ENCODE results near the gene CPVL. TPM values are rescaled to one million over a fixed set of nuclear protein-coding genes. Genes with fewer than 3 reads are reported as not detected.

CPVL gene
- total and polyA plus RNA-seq, 2 of the 4 experiments (the other 2 are of a cell fraction), result not detected

DNA sequence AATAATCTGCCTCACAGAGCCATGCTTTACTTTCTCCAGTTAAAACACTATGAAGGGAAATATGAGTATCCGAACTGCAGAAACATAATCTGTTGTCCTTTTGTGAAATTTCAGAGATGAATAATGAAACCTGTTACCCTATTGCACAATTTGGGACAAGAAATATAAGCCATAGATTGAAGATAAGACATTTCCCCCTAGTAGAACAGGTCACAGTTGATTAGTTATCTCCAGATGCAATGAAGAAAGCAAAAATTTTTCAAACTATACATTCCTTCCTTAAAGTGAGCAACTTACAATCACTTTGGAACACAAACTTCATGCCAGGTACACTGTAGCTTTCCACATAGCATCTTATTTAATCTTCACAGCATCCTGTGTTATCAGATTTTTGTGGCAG lies 46.0 kb upstream of the CPVL start:
- no peak for TF ChIP-seq CHD1 (IDR thresholded peaks at IDR 0.05; ENCODE audit: low read depth, low read length)
- 0 out of 2 replicates have a peak, but pooled peaks have one; percentile 22 for TF ChIP-seq CEBPB (IDR thresholded peaks at IDR 0.05; ENCODE audit: low read depth, low read length)
- in situ Hi-C loops (cut with MboI; ENCODE audit: low sequenced_read_pairs), result no loop called here
- POLR2A ChIA-PET (ENCODE audit: unreplicated experiment), result no interaction called here

More for the DNA sequence above, 46.0 kb upstream of the CPVL start:
- H3K4me1 ChIP-seq (ENCODE audit: control insufficient read depth, insufficient read depth, low read length), result no peaks in the 10 kb centered on the region
- no peak overlapping the region for H3K4ac ChIP-seq (ENCODE audit: low read depth, low read length)
- no peaks in the 10 kb centered on the region for H3K9me1 ChIP-seq (ENCODE audit: insufficient read depth, low read length)
- H2BK120ac ChIP-seq (ENCODE audit: low read depth, low read length), result no peak overlapping the region
- dilution Hi-C loops (cut with HindIII; ENCODE audit: low sequenced_read_pairs, unreplicated experiment), result no loop called here
- ATAC-seq (ENCODE audit: low read depth) (no peak), DNase-seq (no peak)
- H2AK9ac ChIP-seq (replicated peaks; ENCODE audit: low read depth, low read length, poor library complexity), result no peak overlapping the region
- H4K20me1 ChIP-seq (ENCODE audit: insufficient read depth, low read length), result no peaks in the 10 kb centered on the region
- WGBS, 2 experiments (ENCODE audit: extremely low coverage in 2 of 2, insufficient read length in 1 of 2), result no CpG with 5 or more reads among the region's 1 CpG
- no peak overlapping the region for H2BK20ac ChIP-seq (ENCODE audit: low read depth, low read length)
- no peaks in the 10 kb centered on the region for H3K79me1 ChIP-seq (ENCODE audit: low read depth in 1 of 2, low read length in 2 of 2)
- no peaks in the 10 kb centered on the region for H3K36me3 ChIP-seq (ENCODE audit: control insufficient read depth, insufficient read depth, low read length)
- H4K5ac ChIP-seq (ENCODE audit: low read depth, low read length), result no peak overlapping the region
- H4K8ac ChIP-seq (ENCODE audit: low read depth in 2 of 2, low read length in 2 of 2), result no peak overlapping the region
- no peak overlapping the region for H2BK5ac ChIP-seq (ENCODE audit: low read depth, low read length, poor library complexity, severe bottlenecking)
- no peak overlapping the region for H3K14ac ChIP-seq (replicated peaks; ENCODE audit: low read depth, low read length)
- H3K9me3 ChIP-seq (ENCODE audit: control insufficient read depth, insufficient read depth, low read length), result no peaks in the 10 kb centered on the region
- intact Hi-C loops (cut with micrococcal nuclease), result no loop called here
- H4K91ac ChIP-seq (ENCODE audit: insufficient read depth, low read depth, low read length), result no peak overlapping the region
- H3K56ac ChIP-seq (ENCODE audit: extremely low read depth, insufficient read depth, low read length), result no peak overlapping the region
- H2AK5ac ChIP-seq (ENCODE audit: low read depth, low read length), result no peak overlapping the region
- H2AFZ ChIP-seq (replicated peaks; ENCODE audit: low read length, poor library complexity), result no peak overlapping the region
- peaks cover 32% of the 10 kb centered on the region for H3K27me3 ChIP-seq (ENCODE audit: control insufficient read depth, insufficient read depth, low read length)
- no peak overlapping the region for H3K4me2 ChIP-seq (ENCODE audit: low read depth, low read length)
- no TSS peak for BruUV-seq (replicated peaks)
- H3K27ac ChIP-seq (ENCODE audit: insufficient read depth, low read length), result no peak overlapping the region
- no peak overlapping the region for H3K23ac ChIP-seq (ENCODE audit: low read depth, low read length)
- H2BK15ac ChIP-seq (ENCODE audit: low read depth, low read length), result no peak overlapping the region
- no peak overlapping the region for H3K18ac ChIP-seq (ENCODE audit: low read depth, low read length)
- H3K9ac ChIP-seq (ENCODE audit: low read depth, low read length), result no peak overlapping the region
- no peak overlapping the region for H3K4me3 ChIP-seq (ENCODE audit: insufficient read depth, low read depth, low read length)
- CTCF ChIA-PET, result no interaction called here

Measured in IMR-90 (cell line).